ENCODE results near the gene OR8B8.

Gene OR8B8

GRCh38 chr11:124474079-124474478, 28.6 kb upstream of the OR8B8 start:
- Histone ChIP-seq H3K4me2 (ENCODE audit: low read length) (no peak overlapping the region), H3K27me3 (ENCODE audit: low read depth, low read length) (peaks cover 6% of the 10 kb centered on the region; the same call in 1 of the 2 replicates), H3K4me1 (ENCODE audit: low read length) (peaks cover 13% of the 10 kb centered on the region; the same call in 1 of the 2 replicates), H3K36me3 (replicated peaks; ENCODE audit: low read depth, low read length) (no peaks in the 10 kb centered on the region), H3K4me3 (ENCODE audit: low read length) (no peak overlapping the region), H3K79me2 (ENCODE audit: low read length) (no peaks in the 10 kb centered on the region), H3K9me3 (ENCODE audit: insufficient read depth, low read length) (no peaks in the 10 kb centered on the region), H3K9ac (ENCODE audit: low read length) (no peak overlapping the region), H2AFZ (ENCODE audit: low read depth, low read length) (no peak overlapping the region), H4K20me1 (ENCODE audit: insufficient read depth, low read length) (no peaks in the 10 kb centered on the region), H3K27ac (ENCODE audit: low read length) (no peak overlapping the region)
- TF ChIP-seq CTCF (IDR thresholded peaks at IDR 0.05; ENCODE audit: low read depth, low read length) = no peak
- no peak for TF ChIP-seq EZH2phosphoT487 (IDR thresholded peaks at IDR 0.05; ENCODE audit: low read depth)

GRCh38 chr11:124473476-124473875, 28.0 kb upstream of the OR8B8 start:
- no peak overlapping the region for H2AFZ ChIP-seq (ENCODE audit: low read depth, low read length)
- no peaks in the 10 kb centered on the region for H4K20me1 ChIP-seq (ENCODE audit: insufficient read depth, low read length)
- no peaks in the 10 kb centered on the region for H3K79me2 ChIP-seq (ENCODE audit: low read length)
- H3K4me3 ChIP-seq (ENCODE audit: low read length) = no peak overlapping the region
- peaks cover 6% of the 10 kb centered on the region; the same call in 1 of the 2 replicates for H3K27me3 ChIP-seq (ENCODE audit: low read depth, low read length)
- H3K4me1 ChIP-seq (ENCODE audit: low read length) = peaks cover 13% of the 10 kb centered on the region; the same call in 1 of the 2 replicates
- H3K4me2 ChIP-seq (ENCODE audit: low read length) = no peak overlapping the region
- H3K9me3 ChIP-seq (ENCODE audit: insufficient read depth, low read length) = no peaks in the 10 kb centered on the region
- TF ChIP-seq CTCF (IDR thresholded peaks at IDR 0.05; ENCODE audit: low read depth, low read length) (no peak), EZH2phosphoT487 (IDR thresholded peaks at IDR 0.05; ENCODE audit: low read depth) (no peak)
- no peak overlapping the region for H3K9ac ChIP-seq (ENCODE audit: low read length)
- no peaks in the 10 kb centered on the region for H3K36me3 ChIP-seq (replicated peaks; ENCODE audit: low read depth, low read length)
- H3K27ac ChIP-seq (ENCODE audit: low read length) = no peak overlapping the region

- H3K27ac ChIP-seq (ENCODE audit: low read length) = no peak overlapping the region
- no peak overlapping the region for H3K9ac ChIP-seq (ENCODE audit: low read length)
- no peaks in the 10 kb centered on the region for H3K79me2 ChIP-seq (ENCODE audit: low read length)
- peaks cover 12% of the 10 kb centered on the region; the same call in 1 of the 2 replicates for H3K4me1 ChIP-seq (ENCODE audit: low read length)
- H3K4me2 ChIP-seq (ENCODE audit: low read length) = no peak overlapping the region
- no peak overlapping the region for H2AFZ ChIP-seq (ENCODE audit: low read depth, low read length)
- no peaks in the 10 kb centered on the region for H3K36me3 ChIP-seq (replicated peaks; ENCODE audit: low read depth, low read length)
- no peaks in the 10 kb centered on the region for H4K20me1 ChIP-seq (ENCODE audit: insufficient read depth, low read length)
- no peak overlapping the region for H3K4me3 ChIP-seq (ENCODE audit: low read length)
- TF ChIP-seq EZH2phosphoT487 (IDR thresholded peaks at IDR 0.05; ENCODE audit: low read depth) (no peak), CTCF (IDR thresholded peaks at IDR 0.05; ENCODE audit: low read depth, low read length) (no peak)
- 0 out of 2 replicates have a peak, but pooled peaks cover 10% of the 10 kb centered on the region for H3K27me3 ChIP-seq (ENCODE audit: low read depth, low read length)
- no peaks in the 10 kb centered on the region for H3K9me3 ChIP-seq (ENCODE audit: insufficient read depth, low read length)
Observed at GRCh38 chr11:124470561-124471227, 25.2 kb upstream of the OR8B8 start.

- 0 out of 2 replicates have a peak, but pooled peaks cover 6% of the 10 kb centered on the region for H3K27me3 ChIP-seq (ENCODE audit: low read depth, low read length)
- H3K79me2 ChIP-seq (ENCODE audit: low read length) = no peaks in the 10 kb centered on the region
- H2AFZ ChIP-seq (ENCODE audit: low read depth, low read length) = no peak overlapping the region
- no peak overlapping the region for H3K27ac ChIP-seq (ENCODE audit: low read length)
- H3K4me3 ChIP-seq (ENCODE audit: low read length) = no peak overlapping the region
- H3K4me2 ChIP-seq (ENCODE audit: low read length) = no peak overlapping the region
- TF ChIP-seq CTCF (IDR thresholded peaks at IDR 0.05; ENCODE audit: low read depth, low read length) = no peak
- H3K4me1 ChIP-seq (ENCODE audit: low read length) = no peaks in the 10 kb centered on the region
- no peaks in the 10 kb centered on the region for H3K36me3 ChIP-seq (replicated peaks; ENCODE audit: low read depth, low read length)
- H3K9ac ChIP-seq (ENCODE audit: low read length) = no peak overlapping the region
- H4K20me1 ChIP-seq (ENCODE audit: insufficient read depth, low read length) = no peaks in the 10 kb centered on the region
- no peaks in the 10 kb centered on the region for H3K9me3 ChIP-seq (ENCODE audit: insufficient read depth, low read length)
Observed at GRCh38 chr11:124467381-124467927, 22.0 kb upstream of the OR8B8 start.
